Bronchial epithelial cell (primary cell): ENCODE results near the gene GIMAP2. TPM values are rescaled to one million over a fixed set of nuclear protein-coding genes. Genes with fewer than 3 reads are reported as not detected.

Experiments
- DNase-seq: peaks from one replicate; pipeline ENCODE4 v3.0.0-alpha.2; 2010; ENCODE audit warnings: low read depth
- FAIRE-seq: peaks from 2 replicates; lab custom pipeline; 2011; peaks lifted over from hg19 to GRCh38; lab: Jason Lieb, UNC
- H3K27me3 ChIP-seq: 2 replicates; pipeline ENCODE4 v1.5.1; 2011; ENCODE audit warnings: low read length; ENCODE audit not compliant: control insufficient read depth, insufficient read depth
- H3K36me3 ChIP-seq: 2 replicates; pipeline ENCODE4 v1.5.1; 2011; ENCODE audit warnings: low read length; ENCODE audit not compliant: control insufficient read depth, insufficient read depth
- H3K4me3 ChIP-seq: 2 replicates; pipeline ENCODE4 v1.5.1; 2011; ENCODE audit warnings: mild to moderate bottlenecking, low read depth, low read length, control low read depth
- total RNA-seq: library from RNA; depleted of rRNA; stranded (reverse); fragments of >200 nt; gene quantifications from 2 replicates; pipeline ENCODE4 v1.2.1, GENCODE V29; 2014
- TF ChIP-seq, protein P1 (sequence below): IDR thresholded peaks from 2 replicates; pipeline ENCODE4 v1.5.1; 2011; ENCODE audit warnings: mild to moderate bottlenecking, moderate library complexity, low read length, control low read depth, inconsistent platforms; ENCODE audit not compliant: insufficient read depth, severe bottlenecking

Gene GIMAP2
- total RNA-seq, 1 donor from 2014 or later: 0.26 TPM

- H3K4me3 ChIP-seq: no peak overlapping the region
- DNase-seq: no peak
- H3K27me3 ChIP-seq: no peaks in the 10 kb centered on the region
- no peaks in the 10 kb centered on the region for H3K36me3 ChIP-seq
- no peak for FAIRE-seq
- TF ChIP-seq, protein P1, sequence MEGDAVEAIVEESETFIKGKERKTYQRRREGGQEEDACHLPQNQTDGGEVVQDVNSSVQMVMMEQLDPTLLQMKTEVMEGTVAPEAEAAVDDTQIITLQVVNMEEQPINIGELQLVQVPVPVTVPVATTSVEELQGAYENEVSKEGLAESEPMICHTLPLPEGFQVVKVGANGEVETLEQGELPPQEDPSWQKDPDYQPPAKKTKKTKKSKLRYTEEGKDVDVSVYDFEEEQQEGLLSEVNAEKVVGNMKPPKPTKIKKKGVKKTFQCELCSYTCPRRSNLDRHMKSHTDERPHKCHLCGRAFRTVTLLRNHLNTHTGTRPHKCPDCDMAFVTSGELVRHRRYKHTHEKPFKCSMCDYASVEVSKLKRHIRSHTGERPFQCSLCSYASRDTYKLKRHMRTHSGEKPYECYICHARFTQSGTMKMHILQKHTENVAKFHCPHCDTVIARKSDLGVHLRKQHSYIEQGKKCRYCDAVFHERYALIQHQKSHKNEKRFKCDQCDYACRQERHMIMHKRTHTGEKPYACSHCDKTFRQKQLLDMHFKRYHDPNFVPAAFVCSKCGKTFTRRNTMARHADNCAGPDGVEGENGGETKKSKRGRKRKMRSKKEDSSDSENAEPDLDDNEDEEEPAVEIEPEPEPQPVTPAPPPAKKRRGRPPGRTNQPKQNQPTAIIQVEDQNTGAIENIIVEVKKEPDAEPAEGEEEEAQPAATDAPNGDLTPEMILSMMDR: no peak
Measured at GRCh38 chr7:150738092-150738491, 52.6 kb downstream of the GIMAP2 start.

DNA sequence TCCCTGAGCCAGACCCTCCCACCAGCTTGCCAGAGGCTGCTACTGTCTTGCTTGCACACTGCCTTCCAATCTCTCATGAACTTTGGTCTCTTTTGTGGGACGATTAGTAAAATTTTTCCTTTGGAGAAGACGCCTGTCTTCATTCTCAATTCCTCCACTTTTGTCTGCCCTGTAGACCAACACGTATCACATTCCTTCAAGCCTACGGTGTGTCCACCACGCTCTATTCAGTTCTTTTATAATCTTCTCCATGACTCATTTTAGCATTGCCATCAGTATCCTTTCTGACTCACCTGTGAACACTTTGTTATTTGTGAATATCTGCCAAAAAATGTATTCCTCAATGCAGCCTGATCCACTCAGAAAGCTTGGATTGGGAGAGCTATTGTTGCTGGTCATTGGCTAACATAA, 53.1 kb downstream of the GIMAP2 start:
- Histone ChIP-seq H3K27me3 (no peaks in the 10 kb centered on the region), H3K4me3 (no peak overlapping the region), H3K36me3 (no peaks in the 10 kb centered on the region)
- TF ChIP-seq, protein P1: no peak
- FAIRE-seq: peak; percentile 64
- peak; percentile 92 for DNase-seq

GRCh38 chr7:150739033-150739432, 53.5 kb downstream of the GIMAP2 start:
- Histone ChIP-seq H3K27me3 (no peaks in the 10 kb centered on the region), H3K4me3 (no peak overlapping the region), H3K36me3 (no peaks in the 10 kb centered on the region)
- DNase-seq (no peak), FAIRE-seq (no peak)
- TF ChIP-seq, protein P1: no peak

GRCh38 chr7:150740053-150740452, 54.5 kb downstream of the GIMAP2 start:
- TF ChIP-seq, protein P1: no peak
- Histone ChIP-seq H3K4me3 (no peak overlapping the region), H3K36me3 (no peaks in the 10 kb centered on the region), H3K27me3 (no peaks in the 10 kb centered on the region)
- FAIRE-seq: peak; percentile 18
- peak; percentile 12 for DNase-seq

- DNase-seq (no peak), FAIRE-seq (no peak)
- no peaks in the 10 kb centered on the region for H3K27me3 ChIP-seq
- no peaks in the 10 kb centered on the region for H3K36me3 ChIP-seq
- H3K4me3 ChIP-seq: no peak overlapping the region
- TF ChIP-seq, protein P1: no peak
Measured at GRCh38 chr7:150742286-150742968, 56.9 kb downstream of the GIMAP2 start.

Other genes with a start within 250 kb of the GIMAP2 start
- under 0.01 TPM in 2 replicates for gene GIMAP8, start 235.1 kb upstream of the GIMAP2 start, total RNA-seq
- not detected in 2 replicates for gene GIMAP7, start 170.8 kb upstream of the GIMAP2 start, total RNA-seq
- gene GIMAP4, start 118.3 kb upstream of the GIMAP2 start, total RNA-seq: not detected in 2 replicates
- not detected in 2 replicates for gene GIMAP6, start 53.3 kb upstream of the GIMAP2 start, total RNA-seq
- gene GIMAP1, start 30.9 kb downstream of the GIMAP2 start, total RNA-seq: not detected in 2 replicates
- not detected in 2 replicates for gene GIMAP5, start 51.7 kb downstream of the GIMAP2 start, total RNA-seq
- gene TMEM176B, start 114.7 kb downstream of the GIMAP2 start, total RNA-seq: not detected in 2 replicates
- gene TMEM176A, start 115.1 kb downstream of the GIMAP2 start, total RNA-seq: 0.79 TPM in 1 of 2 replicates, not detected in the other
- gene AOC1, start 166.8 kb downstream of the GIMAP2 start, total RNA-seq: under 0.01 and 2.4 TPM in 2 replicates